Epithelial cell of umbilical artery (primary cell): ENCODE measurements around the gene PPP1R13L. TPM values are rescaled to one million over a fixed set of nuclear protein-coding genes. Genes with fewer than 3 reads are reported as not detected.

Experiments
- total RNA-seq: library from RNA; depleted of rRNA; stranded (reverse); fragments of >200 nt; gene quantifications from 2 replicates; pipeline ENCODE4 v1.2.3, GENCODE V29; 2014

Gene PPP1R13L
- total RNA-seq = 2.9 and 4.2 TPM in 2 replicates

GRCh38 chr19:45404557-45405434, at the start of gene PPP1R13L:
Gene PPP1R13L, minus strand, starts transcription at chr19:45405069. Its CDS starts 6,751 bp downstream, at chr19:45398318.

GRCh38 chr19:45423589-45424190, 18.8 kb upstream of the PPP1R13L start, which contains the start of gene ERCC1:
Gene ERCC1, minus strand, starts transcription at chr19:45423917. Its CDS starts 543 bp downstream, at chr19:45423374.

GRCh38 chr19:45406226-45407090, 1.6 kb upstream of the PPP1R13L start, which contains the start of gene POLR1G:
Gene POLR1G, plus strand, starts transcription at chr19:45406644. Its CDS starts 53 bp downstream, at chr19:45406697.

GRCh38 chr19:45370410-45371204, 34.3 kb downstream of the PPP1R13L start, which contains the start of gene ERCC2:
Gene ERCC2, minus strand, starts transcription at chr19:45370573. Its CDS starts 33 bp downstream, at chr19:45370540.

GRCh38 chr19:45340232-45340898, 64.5 kb downstream of the PPP1R13L start, which contains the start of gene KLC3:
Gene KLC3, plus strand, starts transcription at chr19:45340750. Its CDS starts 4,792 bp downstream, at chr19:45345542.

Other genes with a start within 250 kb of the PPP1R13L start
- 0.30 and 0.32 TPM in 2 replicates for gene NKPD1, start 244.1 kb downstream of the PPP1R13L start, total RNA-seq
- 9.6 and 15.9 TPM in 2 replicates for gene TRAPPC6A, start 226.8 kb downstream of the PPP1R13L start, total RNA-seq
- 3.6 and 7.8 TPM in 2 replicates for gene BLOC1S3, start 226.3 kb downstream of the PPP1R13L start, total RNA-seq
- gene EXOC3L2, start 159.7 kb downstream of the PPP1R13L start, total RNA-seq = 1.1 and 4.2 TPM in 2 replicates
- 7.8 and 7.9 TPM in 2 replicates for gene MARK4, start 153.8 kb downstream of the PPP1R13L start, total RNA-seq
- gene CKM, start 82.2 kb downstream of the PPP1R13L start, total RNA-seq = not detected in 2 replicates
- under 0.01 TPM in 1 of 2 replicates, not detected in the other for gene KLC3, start 64.3 kb downstream of the PPP1R13L start, total RNA-seq
- gene ERCC2, start 34.5 kb downstream of the PPP1R13L start, total RNA-seq = 17.5 and 28.3 TPM in 2 replicates
- gene POLR1G, start 1.6 kb upstream of the PPP1R13L start, total RNA-seq = 11.2 and 24.0 TPM in 2 replicates
- 72.2 and 100 TPM in 2 replicates for gene ERCC1, start 18.8 kb upstream of the PPP1R13L start, total RNA-seq
- 0.15 and 0.32 TPM in 2 replicates for gene FOSB, start 62.9 kb upstream of the PPP1R13L start, total RNA-seq
- 8.4 and 21.1 TPM in 2 replicates for gene RTN2, start 92.0 kb upstream of the PPP1R13L start, total RNA-seq
- gene PPM1N, start 93.4 kb upstream of the PPP1R13L start, total RNA-seq = 1.4 and 1.9 TPM in 2 replicates
- gene VASP, start 102.4 kb upstream of the PPP1R13L start, total RNA-seq = 135 and 170 TPM in 2 replicates
- gene OPA3, start 179.7 kb upstream of the PPP1R13L start, total RNA-seq = 4.5 and 5.6 TPM in 2 replicates
- 1.5 and 4.2 TPM in 2 replicates for gene GPR4, start 197.1 kb upstream of the PPP1R13L start, total RNA-seq
- 17.5 and 37.1 TPM in 2 replicates for gene EML2, start 234.3 kb upstream of the PPP1R13L start, total RNA-seq